NCI-H1092 treated with DMSO at 0.1 percent for 48 hours (cell line): ENCODE results near the gene PRSS33.

Experiments used
- DNase-seq: peaks from one replicate; lab custom pipeline; 2025; lab: John Stamatoyannopoulos, UW

The PRSS33 gene

GRCh38 chr16:2820836-2821486 is 33.6 kb upstream of the PRSS33 start:
- DNase-seq = no peak

DNA sequence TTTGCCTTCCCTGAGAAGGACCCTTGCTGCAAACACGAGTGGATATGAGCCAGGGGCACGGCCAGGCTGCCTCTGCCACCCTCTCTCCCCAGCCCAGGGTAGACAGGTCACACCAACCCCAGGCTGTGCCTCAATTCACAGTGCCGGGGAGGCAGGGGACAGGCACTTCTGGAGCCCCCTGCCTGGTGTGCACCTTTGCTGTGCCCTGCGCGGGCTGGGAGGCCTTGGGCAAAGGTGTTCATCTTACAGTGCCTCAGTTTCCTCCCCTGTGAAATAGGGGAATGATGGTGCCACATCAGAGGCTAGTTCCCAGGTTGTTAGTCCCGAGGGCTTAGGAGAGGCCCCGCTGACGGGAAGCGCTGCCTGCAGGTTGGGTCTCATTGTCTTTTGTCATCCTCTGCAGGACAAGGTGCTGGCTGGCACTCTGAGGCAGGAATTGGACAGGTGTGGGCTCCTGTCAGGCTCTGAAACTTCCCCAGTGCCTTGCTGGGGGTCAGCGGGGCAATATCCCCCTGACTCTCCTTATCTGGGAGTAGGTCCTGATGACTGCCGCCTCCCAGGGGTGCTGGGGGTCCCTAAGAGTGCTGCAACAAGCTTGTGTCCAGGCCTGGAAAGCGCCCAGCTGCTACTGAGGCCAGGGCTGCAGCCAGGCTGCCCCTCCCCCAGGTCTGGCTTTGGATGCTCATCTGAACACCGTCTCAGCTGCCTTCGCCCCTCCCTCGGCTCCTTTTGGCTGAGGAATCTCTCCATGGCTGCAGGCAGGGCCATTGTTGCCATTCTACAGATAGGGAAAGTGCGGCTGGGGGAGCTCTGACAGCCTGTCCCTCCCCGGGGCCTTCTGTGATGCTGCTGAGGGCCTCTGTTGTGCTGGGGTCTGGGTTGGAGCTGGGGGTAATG is 32.8 kb upstream of the PRSS33 start:
- DNase-seq = no peak

DNA sequence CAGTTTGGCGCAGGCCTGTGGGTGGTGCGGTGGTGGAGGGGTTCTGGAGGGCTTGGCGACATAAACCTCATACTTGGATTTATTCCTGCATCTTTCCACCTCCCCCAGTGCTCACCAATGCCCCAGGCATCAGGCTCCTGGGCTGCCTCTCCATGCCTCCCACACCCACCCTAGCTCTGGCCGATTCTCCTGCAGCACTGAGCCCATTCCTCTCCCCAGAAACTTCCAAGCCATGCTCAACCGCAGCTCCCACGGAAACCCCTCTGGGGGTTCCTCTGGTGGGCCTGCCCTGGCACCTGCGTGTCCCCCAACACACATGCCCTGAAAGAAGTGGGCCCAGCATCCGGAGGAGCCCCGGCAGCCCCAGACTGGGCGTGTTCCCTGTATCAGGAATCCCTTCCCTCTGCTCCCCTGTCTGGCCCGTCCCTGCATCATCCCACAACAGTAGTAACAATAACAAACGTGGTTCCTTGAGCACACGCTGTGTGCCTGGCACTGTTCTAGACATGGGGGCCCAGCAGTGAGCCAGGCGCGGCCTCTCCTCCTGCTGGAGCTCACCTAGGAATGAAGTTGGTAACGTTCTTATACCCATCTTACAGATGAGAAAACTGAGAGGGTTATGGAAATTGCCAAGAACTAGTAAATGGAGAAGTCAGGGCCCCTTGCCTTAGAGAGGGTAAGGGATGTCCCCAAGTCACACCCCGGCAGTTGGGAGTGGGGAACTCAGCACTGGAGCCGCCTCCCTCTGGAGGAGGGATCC is 32.0 kb upstream of the PRSS33 start:
- no peak for DNase-seq

- DNase-seq = no peak
Observed at GRCh38 chr16:2818272-2818876, 31.0 kb upstream of the PRSS33 start.

GRCh38 chr16:2817340-2818271 is 30.2 kb upstream of the PRSS33 start:
- no peak for DNase-seq

DNA sequence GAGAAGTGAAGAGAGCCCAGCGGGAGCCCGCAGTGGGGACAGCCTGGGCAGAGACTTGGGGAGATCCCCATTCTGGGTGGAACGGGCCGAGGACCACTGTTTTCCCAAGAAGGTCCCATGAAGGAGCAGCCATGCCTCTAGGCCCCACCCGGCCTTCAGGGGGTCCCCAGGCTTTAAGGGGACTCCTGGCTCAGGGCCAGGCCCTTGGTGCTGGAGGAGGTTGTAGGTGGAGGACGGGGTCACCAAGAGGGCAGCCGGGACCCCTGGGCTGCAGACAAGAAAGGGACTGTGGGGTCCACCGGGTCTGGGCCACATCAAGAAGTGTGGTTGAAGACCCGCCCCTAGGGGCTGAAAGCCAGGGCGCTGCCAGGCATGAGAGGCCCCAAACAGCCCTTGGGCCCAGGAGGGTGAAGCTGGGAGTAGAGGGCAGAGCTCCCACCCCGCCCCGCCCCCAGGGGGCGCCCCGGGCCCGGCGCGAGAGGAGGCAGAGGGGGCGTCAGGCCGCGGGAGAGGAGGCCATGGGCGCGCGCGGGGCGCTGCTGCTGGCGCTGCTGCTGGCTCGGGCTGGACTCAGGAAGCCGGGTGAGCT is 29.5 kb upstream of the PRSS33 start, which contains the start of gene PRSS21:
PRSS21 (plus strand) TSS at position 487 of the 589 bp plus-strand sequence; CDS start at position 519, 32 bp downstream.
- no peak for DNase-seq

DNA sequence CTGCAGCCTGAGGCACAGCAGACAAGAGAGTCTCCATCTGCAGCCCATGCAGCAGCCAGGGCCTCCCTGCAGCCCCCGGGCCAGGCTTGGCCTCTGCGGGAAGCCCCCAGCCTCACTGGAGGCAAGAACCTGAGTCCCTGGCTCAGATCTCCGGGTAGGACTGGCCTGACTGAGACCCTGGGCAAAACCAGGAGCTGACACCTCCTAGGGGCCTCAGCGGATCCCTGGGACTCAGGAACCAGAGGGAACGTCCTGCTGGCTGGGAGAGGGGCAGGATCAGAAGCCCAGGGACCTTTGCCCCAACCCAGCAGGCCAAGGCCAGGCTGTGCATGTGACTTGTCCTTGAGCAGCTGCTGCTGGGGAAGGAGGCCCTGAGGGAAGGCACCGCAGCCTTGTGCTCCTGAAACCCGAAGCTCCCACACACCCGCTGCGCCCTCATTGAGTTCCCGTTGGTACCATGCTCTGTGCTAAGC is 28.0 kb upstream of the PRSS33 start:
- no peak for DNase-seq

GRCh38 chr16:2814551-2815298 is 27.4 kb upstream of the PRSS33 start:
- no peak for DNase-seq

DNA sequence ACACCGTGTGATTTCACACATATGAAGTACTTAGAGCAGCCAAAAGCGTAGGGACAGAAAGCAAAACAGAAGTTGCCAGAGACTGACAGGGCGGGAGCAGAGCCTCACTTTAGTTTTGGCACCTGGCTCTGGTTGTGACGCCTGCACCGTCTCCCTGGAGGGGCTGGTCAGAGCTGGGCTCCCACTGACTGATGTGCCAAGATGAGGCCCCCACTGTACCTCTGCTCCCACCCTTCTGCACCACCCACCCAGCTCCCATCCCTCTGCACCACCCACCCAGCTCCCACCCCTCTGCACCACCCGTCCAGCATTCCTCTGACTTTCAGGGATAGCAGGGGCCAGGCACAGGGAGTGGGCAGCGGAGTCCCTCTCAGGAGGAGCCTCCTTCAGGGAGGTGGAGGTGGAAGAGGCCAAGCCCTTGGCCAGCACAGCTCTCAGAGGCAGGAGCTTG is 26.4 kb upstream of the PRSS33 start:
- no peak for DNase-seq

- DNase-seq = no peak
Observed at GRCh38 chr16:2811703-2812471, 24.5 kb upstream of the PRSS33 start.

DNA sequence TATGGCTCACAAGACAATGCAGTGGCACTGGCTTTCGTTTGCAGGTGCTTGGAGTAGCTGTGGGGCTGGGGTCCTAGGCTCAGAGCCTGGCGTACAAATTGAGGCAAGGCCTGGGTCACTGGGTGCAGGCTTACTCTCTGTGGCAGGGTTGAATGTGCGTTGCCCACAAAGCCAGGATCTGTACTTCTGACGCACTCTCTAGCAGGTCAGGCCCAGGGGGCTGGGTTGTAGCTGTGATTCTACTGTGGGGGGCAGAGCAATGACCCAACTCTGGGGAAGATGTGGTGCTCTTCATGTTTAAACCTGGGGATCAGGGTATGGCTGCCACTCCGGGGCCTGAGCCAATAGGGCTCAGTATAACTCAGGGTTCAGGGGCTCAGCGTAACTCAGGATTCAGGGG is 23.3 kb upstream of the PRSS33 start:
- no peak for DNase-seq

DNA sequence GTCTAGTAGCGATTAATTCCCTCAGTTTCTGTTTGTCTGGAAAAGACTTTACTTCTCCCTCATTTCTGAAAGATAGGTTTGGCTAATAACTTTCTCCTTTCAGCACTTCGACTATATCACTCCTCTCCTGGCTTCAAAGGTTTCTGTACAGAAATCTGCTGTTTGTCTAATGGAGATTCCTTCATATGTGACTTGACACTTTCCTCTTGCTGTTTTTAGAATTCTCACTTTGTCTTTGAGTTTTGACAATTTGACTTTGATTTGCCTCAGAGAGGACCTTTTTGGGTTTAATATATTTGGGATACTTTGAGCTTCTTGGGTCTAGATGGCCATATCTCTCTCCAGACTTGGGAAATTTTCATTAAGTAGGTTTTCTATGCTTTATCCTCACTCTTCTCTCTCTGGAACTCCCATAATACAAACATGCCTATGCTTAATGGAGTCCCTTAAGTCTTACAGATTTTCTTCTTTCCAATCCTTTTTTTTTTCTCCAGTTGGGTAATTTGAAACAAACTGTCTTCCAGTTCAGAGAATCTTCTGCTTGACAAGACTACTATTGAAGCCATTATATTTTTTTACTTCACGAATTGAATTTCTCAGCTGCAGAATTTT is 21.9 kb upstream of the PRSS33 start:
- no peak for DNase-seq

DNA sequence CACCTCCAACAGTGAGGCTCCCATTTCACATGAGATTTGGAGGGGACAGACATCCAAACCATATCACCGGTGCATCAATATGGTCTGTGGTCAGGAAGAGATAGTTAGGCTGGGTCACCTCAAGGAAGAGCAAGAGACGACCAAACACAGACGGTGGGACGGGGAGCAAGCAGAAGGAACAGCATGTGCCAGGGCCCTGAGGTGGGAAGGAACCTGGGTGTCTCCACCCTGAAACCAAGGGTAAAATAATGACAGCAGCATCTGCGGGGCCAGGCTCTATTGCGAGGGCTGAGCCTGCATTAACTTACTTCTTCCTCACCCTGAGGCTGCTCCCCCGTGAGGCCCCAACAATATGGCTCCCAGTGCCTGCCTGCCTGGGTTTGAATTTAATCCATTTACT is 20.8 kb upstream of the PRSS33 start:
- no peak for DNase-seq

DNA sequence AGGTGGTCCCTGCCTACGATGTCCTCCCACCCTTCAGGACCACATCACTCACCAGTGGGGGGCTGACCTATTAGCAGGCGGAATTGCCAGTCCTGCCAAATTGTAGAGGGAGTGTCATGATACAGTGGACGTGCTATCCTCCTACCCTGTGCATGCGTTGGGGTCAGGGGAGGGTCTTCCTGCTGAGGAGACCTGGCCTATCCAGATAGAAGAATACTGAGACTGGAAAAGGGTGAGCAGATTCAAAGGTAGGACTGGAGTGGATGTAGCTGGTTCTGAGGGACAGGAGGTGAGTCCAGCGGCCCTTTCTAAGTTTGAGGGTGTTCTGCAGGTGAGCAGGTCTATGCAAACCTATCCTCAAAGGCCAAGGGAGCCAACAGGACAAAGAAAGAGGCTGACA is 18.9 kb upstream of the PRSS33 start:
- DNase-seq = no peak

DNA sequence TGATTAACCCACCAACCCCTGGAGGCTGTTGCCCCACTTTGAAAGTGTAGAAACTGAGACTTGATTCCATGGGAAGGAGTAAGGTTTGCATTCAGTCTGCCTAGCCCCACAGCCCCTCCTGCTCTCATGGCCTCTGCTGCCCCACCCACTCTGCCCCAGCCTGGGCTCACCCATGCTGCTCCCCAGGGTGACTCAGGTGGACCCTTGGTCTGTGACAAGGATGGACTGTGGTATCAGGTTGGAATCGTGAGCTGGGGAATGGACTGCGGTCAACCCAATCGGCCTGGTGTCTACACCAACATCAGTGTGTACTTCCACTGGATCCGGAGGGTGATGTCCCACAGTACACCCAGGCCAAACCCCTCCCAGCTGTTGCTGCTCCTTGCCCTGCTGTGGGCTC is 17.4 kb upstream of the PRSS33 start:
- DNase-seq = no peak

DNA sequence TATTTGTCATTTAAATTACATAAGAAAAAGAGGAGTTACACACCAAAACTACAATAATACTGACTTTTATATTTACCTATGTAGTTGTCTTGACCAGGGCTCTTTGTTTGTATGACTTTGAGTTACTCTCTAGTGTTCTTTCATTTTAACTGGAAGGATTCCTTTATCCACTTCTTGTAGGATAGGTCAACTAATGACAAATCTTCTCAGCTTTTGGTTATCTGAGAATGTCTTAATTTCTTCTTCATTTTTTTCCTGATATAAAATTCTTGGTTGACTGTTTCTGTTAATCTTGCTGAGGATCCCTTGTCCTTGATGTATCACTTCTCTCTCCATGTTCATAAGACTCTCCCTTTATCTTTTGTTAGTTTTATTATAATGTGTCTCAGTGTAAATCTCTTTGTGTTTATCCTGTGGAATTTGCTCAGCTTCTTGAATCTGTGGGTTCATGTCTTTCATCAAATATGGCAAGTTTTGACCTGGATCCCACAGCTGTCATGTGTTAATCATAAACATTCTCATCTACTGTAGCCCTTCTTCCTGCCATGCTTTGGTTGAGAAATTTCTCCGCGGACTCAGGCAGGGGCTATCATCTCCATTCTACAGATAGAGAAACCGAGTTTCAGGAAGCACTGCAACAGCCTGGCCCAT is 16.3 kb upstream of the PRSS33 start:
- no peak for DNase-seq

- no peak for DNase-seq
Observed at GRCh38 chr16:2799859-2800226, 12.5 kb upstream of the PRSS33 start.
